GM18505 (cell line): ENCODE measurements around the gene SYNE2.

ENCODE experiments used
- ATAC-seq: cut with Tn5 transposase; IDR thresholded peaks from one replicate; pipeline ENCODE4 v1.9.1; 2021; ENCODE audit not compliant: unreplicated experiment
- POLR2A ChIP-seq: IDR thresholded peaks from 4 replicates; pipeline ENCODE4 v1.6.1; 2011; ENCODE audit warnings: borderline replicate concordance; ENCODE audit not compliant: insufficient read depth, insufficient read length; ENCODE audit errors: extremely low read depth

The SYNE2 gene

DNA sequence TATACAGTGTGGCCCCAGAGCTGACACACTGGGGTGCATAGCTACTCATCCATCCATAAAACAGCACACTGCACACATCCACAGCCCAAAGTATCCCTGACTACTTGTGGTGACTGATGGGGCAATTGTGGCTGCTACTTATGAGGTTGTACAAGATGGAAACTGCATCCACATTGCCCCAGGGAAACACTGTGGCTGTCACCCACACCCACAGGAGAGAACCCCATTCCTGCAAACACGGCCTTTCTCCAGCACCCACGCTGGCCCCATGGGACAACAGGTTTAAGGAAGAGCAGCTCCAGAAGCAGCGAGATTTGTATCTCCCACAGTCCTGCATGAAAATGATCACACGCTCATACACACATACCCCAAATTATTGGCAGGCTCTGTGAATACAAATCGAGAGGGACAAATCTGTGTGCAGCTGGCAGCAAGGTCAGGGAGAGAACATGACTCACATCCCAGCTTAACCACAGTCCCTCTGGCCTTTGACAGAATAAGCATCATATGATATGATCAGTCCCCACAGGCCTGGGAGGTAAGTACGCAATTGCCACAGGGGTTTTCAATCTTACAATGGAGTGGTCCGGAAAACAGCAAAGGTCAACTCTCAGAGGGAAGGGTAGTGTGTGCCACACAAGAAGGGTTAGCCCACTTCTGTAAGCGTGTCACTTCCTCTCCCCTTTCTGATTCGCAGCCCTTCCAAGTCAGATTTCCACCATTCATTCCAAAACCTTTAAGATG is 379.5 kb downstream of the SYNE2 start:
- ATAC-seq = no peak
- TF ChIP-seq POLR2A = no peak

- TF ChIP-seq POLR2A = no peak
- no peak for ATAC-seq
Measured at GRCh38 chr14:64232944-64233343, 380.1 kb downstream of the SYNE2 start.

DNA sequence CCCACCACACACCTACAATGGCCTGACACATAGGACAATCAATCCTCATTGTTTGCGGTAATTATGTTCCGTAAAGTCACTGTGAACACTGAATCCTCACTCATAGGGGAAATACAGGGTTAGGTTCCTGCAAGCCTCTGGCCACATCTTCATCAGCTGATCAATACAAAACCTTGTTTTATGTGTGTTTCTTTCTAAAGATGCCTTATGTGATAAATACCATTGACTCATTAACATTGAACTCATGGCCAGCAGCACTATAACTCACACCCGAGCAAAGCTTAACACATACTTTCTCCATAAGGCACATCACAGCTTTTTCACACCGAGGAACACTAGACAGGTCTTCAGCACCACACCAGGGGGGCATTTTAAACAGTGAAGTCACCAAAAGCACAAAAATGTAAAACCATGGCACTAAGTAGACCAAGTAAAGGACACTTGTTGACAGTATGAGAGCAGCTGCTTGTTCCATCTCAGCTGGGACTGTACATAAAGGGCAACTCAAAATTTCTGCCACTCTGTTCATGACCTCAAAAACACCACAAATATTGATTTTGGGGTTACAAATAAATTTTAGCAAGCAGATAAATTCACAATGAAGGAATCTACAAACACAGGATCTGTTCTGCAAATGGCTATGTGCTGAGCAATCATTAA is 380.9 kb downstream of the SYNE2 start:
- ATAC-seq = no peak
- TF ChIP-seq POLR2A = no peak

GRCh38 chr14:64234877-64235651 is 382.3 kb downstream of the SYNE2 start:
- peak; percentile 1 for ATAC-seq
- no peak for TF ChIP-seq POLR2A

- TF ChIP-seq POLR2A = no peak
Measured at GRCh38 chr14:64235652-64236640, 383.1 kb downstream of the SYNE2 start.

DNA sequence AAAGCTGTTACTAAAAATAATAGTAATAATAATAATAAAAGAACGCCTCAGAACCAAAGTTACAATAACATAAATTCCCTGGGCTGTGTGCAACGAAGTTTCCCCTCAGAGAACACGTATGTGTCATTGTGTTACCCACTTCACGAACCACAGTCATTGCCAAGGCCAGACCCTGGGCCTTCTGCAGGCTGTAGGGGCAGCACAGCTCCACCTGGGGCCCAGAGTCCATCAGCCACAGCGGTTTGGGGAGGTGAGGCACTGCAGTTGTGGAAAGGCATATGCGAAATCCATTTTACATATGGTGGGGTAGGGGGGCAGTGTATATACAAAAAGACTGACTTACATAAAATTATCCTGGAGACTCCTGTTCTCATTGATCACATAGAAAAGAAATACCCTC is 385.2 kb downstream of the SYNE2 start:
- ATAC-seq = no peak
- no peak for TF ChIP-seq POLR2A

More at GRCh38 chr14:64235652-64236640, 383.1 kb downstream of the SYNE2 start:
- peak; percentile 65 for ATAC-seq

- ATAC-seq = no peak
- no peak for TF ChIP-seq POLR2A
Measured at GRCh38 chr14:64238631-64239030, 385.8 kb downstream of the SYNE2 start.

- no peak for TF ChIP-seq POLR2A
- ATAC-seq = no peak
Measured at GRCh38 chr14:64244279-64244678, 391.5 kb downstream of the SYNE2 start.

- ATAC-seq = no peak
- TF ChIP-seq POLR2A = no peak
Measured at GRCh38 chr14:64245491-64245890, 392.7 kb downstream of the SYNE2 start.

DNA sequence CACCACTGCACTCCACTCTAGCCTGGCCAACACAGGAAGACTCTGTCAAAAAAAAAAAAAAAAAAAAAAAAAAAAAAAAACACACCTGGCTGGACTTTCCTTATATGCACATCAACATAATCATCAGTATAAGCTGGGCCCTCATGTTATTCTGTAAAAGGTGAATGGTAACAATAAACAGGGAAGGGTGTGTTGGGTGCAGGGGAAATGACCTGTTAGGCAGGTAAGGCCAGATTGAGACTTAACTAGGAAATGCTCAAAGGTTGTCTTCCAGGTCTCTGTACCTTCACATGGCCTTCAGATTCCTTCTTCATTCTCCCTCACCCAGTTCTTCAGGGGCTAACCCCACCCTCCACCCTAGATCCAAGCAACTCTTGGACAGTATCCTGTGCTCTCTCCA is 393.9 kb downstream of the SYNE2 start:
- TF ChIP-seq POLR2A = no peak
- no peak for ATAC-seq

GRCh38 chr14:64247195-64247594 is 394.4 kb downstream of the SYNE2 start:
- no peak for TF ChIP-seq POLR2A
- ATAC-seq = no peak

DNA sequence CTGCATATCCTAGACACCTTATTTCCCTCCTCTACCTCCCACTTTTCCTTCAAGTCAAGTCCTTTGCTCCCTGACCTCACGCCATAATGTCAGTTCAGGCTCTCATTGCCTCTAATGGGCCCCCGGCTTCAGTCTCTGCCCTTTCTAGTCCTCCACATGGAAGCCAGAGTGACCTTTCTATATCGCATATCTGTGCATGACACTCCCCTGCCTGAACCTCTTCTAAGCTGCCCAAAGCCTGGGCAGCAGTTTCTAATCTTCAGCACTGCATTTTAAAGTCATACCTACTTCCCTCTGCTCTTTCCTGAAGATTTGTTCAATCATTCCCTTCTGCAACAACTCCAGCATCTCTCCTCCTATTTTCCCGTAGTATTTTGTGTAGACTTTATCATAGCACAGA is 395.9 kb downstream of the SYNE2 start:
- ATAC-seq = no peak
- TF ChIP-seq POLR2A = no peak

GRCh38 chr14:64249363-64249762 is 396.6 kb downstream of the SYNE2 start:
- no peak for ATAC-seq

DNA sequence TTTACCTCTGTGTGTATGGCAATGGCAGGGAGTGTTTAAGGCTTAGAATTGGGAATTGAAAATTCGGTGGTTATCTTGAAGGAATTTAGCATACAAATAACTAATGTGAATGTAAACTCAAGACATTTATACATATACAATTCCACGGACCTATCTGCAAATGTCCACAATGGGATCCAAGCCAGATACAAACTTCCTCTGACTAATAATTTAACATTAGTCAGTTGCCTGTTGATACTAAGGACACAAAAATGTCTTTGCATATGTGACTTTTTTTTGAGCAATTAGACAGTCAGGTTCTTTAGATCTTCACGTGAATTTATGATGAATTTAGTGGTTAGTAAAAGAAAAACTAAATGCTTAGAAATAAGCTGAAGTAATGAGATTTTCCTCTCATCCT is 400.9 kb downstream of the SYNE2 start:
- no peak for ATAC-seq

More at GRCh38 chr14:64249363-64249762, 396.6 kb downstream of the SYNE2 start:
- TF ChIP-seq POLR2A = no peak

More for the DNA sequence above, 400.9 kb downstream of the SYNE2 start:
- no peak for TF ChIP-seq POLR2A
